Activated CD4-positive, CD25-positive, alpha-beta regulatory T cell treated with anti-CD3 and anti-CD28 coated beads, Interleukin-2, amount 50 U/mL, for 16 hours (primary cell): ENCODE measurements around the gene KLHL22.
"Not testable (repeated sequence)": the region's sequence is repeated elsewhere in the genome, so short reads cannot be mapped to it uniquely, and the experiment has no call there.

ENCODE experiments used
- DNase-seq: peaks from one replicate; pipeline ENCODE4 v3.0.0-alpha.2; 2020; ENCODE audit warnings: low read depth, low spot score

The KLHL22 gene

GRCh38 chr22:20524004-20524481, 28.4 kb upstream of the KLHL22 start:
- DNase-seq = no peak

- DNase-seq = no peak
These were observed 27.7 kb upstream of the KLHL22 start for GRCh38 chr22:20523086-20523983.

- no peak for DNase-seq
These were observed 26.8 kb upstream of the KLHL22 start for GRCh38 chr22:20522134-20523004.

GRCh38 chr22:20520093-20520511, 24.5 kb upstream of the KLHL22 start:
- DNase-seq = no peak

GRCh38 chr22:20519558-20519957, 24.0 kb upstream of the KLHL22 start:
- DNase-seq = no peak

- no peak for DNase-seq
These were observed 22.4 kb upstream of the KLHL22 start for GRCh38 chr22:20517841-20518592.

- no peak for DNase-seq
These were observed 21.8 kb upstream of the KLHL22 start for GRCh38 chr22:20517422-20517821.

- DNase-seq = no peak
These were observed 20.8 kb upstream of the KLHL22 start for GRCh38 chr22:20516399-20516798.

GRCh38 chr22:20514658-20515406, 19.2 kb upstream of the KLHL22 start:
- no peak for DNase-seq

- no peak for DNase-seq
These were observed 16.1 kb upstream of the KLHL22 start for GRCh38 chr22:20511578-20512229.

GRCh38 chr22:20510811-20511577, 15.4 kb upstream of the KLHL22 start:
- DNase-seq = no peak

GRCh38 chr22:20509344-20510047, 13.9 kb upstream of the KLHL22 start:
- DNase-seq = peak; percentile 14

- DNase-seq = no peak
These were observed 13.2 kb upstream of the KLHL22 start for GRCh38 chr22:20508815-20509271.

- not testable (repeated sequence) for DNase-seq
These were observed 12.6 kb upstream of the KLHL22 start for GRCh38 chr22:20508067-20508755.

GRCh38 chr22:20507253-20508066, 11.9 kb upstream of the KLHL22 start, which contains the start of gene MED15:
Gene MED15, plus strand, starts transcription at chr22:20507610. Its CDS starts 69 bp downstream, at chr22:20507679.
- peak; percentile 84 for DNase-seq

GRCh38 chr22:20506543-20507252, 11.1 kb upstream of the KLHL22 start:
- DNase-seq = no peak
